NCI-H1417 treated with DMSO at 0.1 percent for 48 hours (cell line): ENCODE results near the gene LENEP.
A peak's percentile ranks its signal among the peaks of the same experiment; 100 is the strongest.

ENCODE experiments used
- DNase-seq: peaks from one replicate; lab custom pipeline; 2025; lab: John Stamatoyannopoulos, UW

LENEP gene

DNA sequence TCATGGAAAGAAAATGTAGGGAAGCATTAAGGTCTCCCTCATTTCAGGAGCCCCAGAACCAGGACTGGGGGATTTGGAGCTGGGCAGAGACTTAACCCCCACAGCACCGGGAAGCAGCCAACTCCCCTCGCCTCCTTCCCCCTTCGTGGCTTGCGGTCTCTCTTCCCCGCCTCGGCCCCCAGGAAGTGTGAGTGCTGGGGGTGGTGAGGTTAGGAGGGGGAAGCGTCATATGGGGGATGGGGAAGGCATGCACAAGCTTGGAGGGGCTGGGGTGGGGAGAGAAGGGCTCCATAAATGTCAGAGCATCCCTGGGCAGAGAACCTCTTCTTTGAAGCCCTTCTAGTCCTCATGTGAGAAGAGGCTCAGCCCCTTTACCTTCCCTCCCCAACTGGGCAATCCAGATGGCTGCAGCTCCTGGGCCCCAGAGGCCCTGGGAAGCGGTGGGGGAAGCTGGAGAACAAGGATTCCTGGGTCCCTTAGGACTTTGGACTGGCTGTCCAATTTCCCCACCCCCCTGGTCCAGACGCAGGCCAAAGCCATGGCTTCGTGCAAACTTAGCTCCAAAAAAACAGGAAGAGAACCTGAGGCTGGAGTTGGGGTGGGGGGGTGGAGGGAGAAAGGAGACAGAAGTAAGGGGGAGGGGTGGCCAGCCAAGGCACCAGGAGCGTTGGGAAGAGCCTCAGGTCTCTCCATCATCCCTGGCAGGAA lies 17.0 kb downstream of the LENEP start:
- DNase-seq = no peak

DNA sequence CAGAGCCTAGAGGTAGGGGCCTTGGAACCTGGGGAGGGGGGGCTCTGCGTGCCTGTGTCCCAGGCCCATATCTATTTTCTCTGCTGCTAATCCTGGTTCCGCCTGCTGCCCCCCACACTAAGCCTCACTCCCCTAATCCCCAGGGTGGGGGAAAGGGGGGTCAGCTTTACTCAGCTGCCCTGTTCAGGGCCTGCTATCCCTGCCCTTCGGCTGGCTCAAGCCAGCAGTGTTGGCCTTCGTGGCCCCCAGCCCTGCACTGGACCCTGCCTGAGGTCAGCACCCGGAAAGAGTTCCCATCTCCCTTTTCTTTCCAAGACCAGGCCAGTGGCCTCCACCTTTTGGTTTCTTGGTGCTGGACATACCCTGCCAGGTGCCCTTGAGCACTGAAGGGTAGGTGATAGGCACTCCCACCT lies 17.6 kb downstream of the LENEP start:
- DNase-seq = no peak

DNA sequence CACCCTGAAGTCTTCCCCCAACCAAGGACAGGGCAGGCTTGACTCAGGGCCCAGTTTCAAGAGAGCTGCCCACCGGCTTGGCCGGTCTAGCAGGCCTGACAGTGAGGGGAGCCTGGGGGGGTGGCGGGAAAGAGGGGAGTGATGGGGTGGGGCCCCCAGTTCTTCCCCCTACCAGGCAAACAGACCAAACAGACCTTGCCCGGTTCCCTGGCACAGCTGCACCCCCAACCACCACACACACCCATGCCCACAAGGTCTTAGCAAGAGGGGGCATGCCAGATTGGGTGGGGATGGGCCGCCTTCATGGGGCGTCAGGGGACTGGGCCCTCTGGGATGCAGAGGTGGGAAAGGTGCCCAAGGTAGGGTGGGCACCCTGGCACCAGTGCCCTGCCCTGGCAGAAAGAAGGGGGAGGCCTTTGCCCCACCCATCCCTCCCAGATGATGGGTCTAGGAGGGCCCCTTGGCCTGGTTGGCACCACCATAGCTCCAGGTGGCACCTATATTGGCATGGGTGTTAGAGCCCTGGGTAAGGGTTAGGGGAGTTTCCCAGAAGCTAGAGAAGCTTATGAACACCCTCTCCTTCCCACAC lies 18.1 kb downstream of the LENEP start:
- DNase-seq = no peak

DNA sequence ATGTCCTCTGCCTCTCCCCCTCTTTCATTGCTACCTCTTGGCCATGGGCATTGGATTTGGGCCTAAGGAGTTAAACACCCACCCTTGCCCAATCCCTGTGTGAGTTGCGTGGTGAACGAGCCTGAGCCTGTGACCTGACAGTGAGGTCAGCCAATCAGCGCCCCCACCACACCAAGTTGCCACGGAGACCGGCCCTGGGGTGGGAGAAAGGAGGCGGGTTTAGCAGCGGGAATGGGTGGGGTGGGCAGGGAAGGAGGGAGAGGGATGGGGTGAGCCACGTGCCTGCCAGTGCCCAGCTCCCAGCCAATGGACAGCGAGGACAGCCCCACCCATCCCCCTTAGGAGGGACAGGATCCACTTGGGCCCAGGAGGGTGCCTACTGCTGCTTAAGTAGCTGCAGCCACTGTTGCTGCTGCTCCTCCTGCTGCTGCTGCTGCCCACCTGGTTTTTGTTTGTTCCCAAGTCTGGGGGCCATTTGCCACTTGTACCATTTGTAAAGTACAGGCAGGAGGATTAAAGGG lies 18.7 kb downstream of the LENEP start:
- DNase-seq = peak; percentile 82

DNA sequence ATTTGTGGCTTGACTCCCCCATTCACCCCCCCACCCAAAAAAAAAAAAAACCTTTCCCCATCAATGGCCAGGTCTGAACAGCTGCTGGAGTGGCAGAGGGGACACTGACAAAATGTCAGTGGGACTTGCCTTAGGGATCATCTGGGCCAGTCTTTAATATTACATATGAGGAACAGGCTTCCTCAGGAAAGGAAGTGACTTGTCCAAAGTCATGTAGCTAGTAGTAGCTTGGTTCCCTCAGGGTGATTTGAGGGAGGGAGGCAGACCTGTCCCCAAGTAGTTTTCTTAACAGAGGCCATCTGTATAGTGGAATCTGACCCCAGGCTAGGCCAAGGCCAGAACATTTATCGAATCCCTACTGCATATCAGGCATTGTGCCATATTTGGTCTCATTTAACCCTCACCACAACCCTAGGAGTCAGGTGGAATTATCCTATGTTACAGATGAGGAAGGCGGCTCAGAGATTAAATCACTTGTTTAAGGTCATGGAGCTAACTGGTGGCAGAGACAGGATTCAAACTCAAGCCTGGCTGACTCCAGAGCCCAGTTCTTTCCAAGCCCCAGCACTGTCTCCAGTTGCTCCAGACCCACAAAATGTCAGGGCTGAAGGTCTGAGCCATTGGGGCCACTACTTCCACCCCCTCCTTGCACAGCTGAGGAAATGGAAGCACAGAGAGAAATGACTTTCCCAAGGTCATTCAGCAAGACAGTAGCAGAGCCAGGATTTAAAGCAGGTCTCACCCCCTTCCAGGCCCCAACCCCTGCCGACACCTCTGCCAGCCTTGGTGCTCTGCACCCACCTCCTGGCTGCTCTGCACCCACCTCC lies 19.6 kb downstream of the LENEP start:
- DNase-seq = no peak

DNA sequence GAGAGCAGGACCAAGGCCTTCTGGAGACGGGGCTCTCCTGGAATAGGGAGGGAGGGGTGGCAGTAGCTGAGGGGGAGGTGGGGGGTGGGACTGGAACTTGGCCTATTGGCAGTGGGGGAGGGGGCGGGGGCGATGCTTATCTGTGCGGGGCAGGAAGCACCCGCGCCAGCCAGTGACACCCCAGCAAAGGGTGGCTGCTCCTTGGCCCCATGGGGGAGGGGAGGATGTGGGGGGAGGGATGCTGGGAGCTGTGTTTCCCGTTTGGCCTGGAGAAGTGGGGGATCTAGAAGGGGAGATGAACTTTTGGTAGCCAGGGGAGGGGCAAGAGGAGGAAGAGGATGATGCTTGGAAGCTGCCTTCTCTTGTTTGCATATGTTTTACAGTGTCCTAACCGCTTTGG lies 20.2 kb downstream of the LENEP start:
- DNase-seq = no peak

DNA sequence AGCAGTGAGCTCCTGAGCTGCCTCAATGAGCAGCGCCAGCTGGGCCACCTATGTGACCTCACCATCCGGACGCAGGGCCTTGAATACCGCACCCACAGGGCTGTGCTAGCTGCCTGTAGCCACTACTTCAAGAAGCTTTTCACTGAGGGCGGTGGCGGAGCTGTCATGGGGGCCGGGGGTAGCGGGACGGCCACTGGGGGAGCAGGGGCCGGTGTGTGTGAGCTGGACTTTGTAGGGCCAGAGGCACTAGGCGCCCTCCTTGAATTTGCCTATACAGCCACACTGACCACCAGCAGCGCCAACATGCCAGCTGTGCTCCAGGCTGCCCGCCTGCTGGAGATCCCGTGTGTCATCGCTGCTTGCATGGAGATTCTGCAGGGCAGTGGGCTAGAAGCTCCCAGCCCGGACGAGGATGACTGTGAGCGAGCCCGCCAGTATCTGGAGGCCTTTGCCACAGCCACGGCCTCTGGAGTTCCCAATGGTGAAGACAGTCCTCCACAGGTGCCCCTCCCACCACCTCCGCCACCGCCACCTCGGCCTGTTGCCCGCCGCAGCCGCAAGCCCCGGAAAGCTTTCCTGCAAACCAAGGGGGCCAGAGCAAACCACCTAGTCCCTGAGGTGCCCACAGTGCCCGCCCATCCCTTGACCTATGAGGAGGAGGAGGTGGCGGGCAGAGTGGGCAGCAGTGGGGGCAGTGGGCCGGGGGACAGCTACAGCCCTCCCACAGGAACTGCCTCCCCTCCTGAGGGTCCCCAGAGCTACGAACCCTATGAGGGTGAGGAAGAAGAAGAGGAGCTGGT lies 21.5 kb downstream of the LENEP start:
- DNase-seq = no peak

DNA sequence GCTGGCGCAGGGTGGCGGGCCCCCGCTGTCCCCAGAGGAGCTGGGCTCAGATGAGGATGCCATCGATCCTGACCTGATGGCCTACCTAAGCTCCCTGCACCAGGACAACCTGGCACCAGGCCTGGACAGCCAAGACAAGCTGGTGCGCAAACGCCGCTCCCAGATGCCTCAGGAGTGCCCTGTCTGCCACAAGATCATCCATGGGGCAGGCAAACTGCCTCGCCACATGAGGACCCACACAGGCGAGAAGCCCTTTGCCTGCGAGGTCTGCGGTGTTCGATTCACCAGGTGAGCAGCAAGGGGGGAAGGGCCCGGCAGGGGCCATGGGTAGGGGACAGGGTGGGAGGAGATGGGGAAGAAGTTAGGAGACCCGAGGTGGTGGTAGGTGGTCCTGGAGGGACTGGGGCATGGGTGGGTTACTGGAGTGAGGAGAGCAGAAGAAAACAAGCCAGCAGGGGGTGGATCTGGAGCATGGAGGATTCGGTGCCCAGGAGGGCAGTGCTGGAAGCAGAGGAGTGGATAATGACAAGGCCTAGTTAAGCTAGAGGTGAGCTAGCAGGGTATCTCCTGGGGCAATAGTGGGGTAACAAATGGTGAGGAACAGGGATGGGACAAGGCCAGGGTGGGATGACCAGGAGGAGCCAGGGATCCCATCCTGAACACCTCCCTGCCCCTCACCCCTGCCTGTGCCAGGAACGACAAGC lies 22.3 kb downstream of the LENEP start:
- DNase-seq = no peak

DNA sequence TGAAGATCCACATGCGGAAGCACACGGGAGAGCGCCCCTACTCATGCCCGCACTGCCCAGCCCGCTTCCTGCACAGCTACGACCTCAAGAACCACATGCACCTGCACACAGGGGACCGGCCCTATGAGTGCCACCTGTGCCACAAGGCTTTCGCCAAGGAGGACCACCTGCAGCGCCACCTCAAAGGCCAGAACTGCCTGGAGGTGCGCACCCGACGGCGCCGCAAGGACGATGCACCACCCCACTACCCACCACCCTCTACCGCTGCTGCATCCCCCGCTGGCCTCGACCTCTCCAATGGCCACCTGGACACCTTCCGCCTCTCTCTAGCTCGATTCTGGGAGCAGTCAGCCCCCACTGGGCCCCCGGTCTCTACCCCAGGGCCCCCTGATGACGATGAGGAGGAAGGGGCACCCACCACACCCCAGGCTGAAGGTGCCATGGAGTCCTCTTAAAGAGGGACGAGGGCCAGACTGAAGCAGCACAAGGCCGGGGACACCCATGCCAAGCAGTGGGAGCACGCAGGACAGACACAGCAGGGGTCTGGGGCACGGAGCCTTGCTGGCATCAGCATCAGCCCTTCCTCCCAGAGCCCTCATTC lies 22.9 kb downstream of the LENEP start:
- DNase-seq = no peak

DNA sequence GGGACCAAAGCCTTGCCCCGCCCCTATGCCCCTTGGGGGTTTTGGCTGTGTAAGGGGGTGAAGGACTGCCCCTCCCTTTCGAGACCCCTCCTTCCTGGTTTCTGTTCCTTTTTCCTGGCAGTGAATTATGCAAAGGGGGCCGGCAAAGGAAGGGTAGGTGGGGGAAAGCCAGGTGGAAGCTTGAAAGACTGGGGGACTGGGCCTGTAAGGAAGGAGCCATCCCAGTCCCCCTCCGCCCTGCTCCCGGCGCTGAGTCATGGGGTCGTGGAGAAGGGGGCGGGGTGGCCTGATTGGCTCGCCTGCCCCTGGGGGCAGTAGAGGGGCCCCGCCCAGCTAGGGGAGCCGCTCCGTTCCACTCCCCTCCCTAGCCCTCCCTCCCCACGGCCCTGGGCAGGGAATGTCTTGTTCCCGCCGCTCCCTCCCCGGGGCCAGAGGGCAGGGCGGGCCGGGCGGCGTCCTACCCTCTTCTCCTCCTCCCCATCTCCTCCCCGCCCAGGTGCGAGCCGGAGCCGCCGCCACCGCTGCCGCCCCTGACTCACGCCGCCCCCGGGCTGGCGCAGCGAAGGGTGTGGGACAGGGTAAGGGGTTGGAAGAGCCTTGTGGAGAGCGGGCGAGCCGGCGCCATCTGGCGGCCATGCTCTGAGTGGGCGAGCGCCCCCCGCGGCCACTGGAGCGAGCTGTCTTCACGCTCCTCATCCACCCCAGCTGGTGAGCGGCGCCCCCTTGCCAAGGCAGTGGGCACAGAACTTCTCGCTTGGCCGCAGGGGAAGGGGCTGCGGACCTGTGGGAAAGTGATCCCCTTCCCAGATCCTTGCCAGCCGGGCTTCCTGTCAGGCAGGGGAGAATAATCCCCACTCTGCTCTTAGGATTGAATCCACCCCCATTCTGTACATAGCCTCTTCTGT lies 23.9 kb downstream of the LENEP start:
- DNase-seq = no peak

DNA sequence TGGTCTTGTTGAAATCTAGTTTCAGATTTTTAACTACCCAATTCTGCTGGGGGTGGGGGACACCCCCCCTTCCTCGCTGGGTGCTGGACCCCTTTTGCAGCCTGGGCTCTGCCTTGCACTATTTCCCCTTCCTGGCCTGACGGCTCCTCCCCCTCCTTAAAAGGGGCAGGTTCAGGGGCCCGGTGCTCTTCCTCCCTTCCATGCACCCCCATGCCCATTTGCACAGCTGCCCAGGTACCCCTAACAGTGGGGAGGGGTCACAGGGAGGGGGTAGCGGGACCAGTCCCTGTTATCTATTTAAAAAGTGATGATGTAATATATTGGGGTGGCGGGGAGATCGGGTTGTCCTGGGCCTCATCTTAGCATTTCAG lies 24.5 kb downstream of the LENEP start:
- DNase-seq = no peak

DNA sequence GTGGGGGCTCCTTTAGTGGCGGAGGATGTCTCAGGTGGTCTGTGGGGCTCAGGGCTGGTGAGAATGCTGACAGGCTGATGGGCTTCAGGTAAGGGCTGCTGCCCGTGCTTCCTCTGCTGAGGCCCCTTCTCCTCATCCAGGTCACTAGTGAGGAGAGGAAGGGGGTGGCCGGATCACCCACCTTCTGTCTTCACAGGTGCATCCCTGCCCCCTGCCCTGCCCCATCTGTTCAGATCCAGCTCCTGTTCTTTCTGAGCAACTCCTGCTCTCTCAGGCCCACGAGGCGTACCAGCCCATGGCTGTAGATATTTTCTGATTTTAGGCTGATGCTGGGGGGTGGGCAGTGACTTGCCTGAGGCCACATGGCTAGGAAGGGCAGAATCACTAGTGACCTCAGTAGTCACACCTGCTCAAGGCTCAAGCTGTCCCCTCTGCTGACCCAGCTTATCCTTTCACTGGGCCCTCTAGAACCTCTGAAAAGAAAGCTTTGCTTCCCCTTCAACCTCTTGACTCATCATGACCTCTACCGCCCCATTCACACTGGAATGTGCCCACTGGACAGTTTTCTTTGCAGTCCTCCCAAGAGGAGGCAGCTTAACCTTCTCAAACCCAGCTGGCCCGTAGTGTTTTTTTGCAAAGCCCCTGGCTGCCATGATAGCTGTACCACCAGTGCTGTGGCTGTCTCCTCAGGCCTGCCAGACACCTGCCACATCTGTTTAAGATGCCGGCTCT lies 25.4 kb downstream of the LENEP start:
- no peak for DNase-seq

DNA sequence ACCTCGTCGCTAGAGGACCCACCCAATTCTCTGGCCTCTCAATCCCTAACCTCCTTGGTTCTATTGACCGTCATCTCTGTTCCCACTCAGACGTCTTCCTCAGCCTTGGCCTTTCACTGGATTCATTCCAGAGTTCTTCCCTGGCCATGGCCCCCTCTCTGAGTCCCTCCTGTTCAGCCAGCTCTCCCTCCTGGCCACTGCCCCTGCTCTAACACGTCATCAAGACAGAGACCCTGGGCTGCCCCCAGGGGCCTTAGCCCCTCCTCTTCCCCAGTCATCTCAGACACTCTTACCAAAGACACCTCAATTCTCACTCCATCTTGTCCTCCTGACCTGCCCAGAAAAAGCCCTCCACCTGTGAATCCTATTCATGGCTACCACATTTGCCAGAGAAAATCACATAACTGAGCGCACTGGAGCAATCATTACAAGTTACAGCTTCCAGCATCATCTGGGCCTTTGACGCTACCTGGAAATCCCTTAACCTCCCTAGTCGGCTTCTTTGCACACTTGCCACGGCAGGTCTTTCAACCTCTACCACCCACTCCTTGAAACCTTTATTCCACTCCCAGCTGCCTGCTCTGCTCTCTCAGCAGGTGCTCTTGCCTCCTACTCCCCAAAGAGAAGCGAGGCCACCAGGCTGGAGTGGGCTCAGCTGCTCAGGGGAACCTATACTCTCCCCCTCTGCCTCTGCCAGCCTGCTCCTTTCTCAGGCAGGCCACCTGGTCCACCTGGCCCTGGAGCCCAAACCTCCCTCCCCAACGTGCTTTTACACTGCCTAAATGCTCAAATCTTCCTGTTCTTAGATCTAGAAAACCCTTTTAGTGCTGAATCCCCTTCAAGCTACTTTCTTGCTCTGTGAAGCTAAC lies 26.2 kb downstream of the LENEP start:
- no peak for DNase-seq

DNA sequence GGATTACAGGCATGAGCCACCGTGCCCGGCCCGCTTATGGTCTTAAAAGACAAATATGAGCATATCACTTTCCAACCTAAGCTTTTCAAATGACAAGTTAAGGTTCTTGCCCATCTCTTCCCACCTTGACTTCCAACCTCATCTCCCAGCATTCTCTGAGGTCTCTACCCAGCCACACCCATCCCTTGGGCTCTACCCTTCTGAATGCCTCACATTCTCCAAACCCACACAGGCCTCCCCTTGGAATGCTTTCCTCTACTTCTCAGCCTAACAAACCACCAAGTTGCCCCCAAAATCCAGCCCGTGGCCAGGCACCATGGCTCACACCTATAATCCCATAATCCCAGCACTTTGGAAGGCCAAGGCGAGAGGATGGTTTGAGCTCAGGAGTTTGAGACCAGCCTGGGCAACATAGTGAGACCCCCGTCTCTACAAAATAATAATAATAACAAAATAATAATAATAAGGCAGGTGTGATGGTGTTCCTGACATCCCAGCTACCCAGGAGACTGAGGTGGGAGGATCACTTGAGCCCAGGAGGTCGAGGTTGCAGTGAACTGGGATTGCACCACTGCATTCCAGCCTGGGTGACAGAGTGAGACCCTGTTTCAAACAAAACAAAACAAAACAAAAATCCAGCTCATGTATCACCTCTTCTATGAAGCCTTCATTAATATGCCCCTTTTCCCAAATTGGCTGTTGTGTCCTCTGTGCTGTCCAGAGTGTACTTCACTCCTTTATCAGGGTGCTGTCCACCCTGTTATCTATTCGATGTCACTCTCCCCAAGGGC lies 28.9 kb downstream of the LENEP start:
- DNase-seq = no peak

DNA sequence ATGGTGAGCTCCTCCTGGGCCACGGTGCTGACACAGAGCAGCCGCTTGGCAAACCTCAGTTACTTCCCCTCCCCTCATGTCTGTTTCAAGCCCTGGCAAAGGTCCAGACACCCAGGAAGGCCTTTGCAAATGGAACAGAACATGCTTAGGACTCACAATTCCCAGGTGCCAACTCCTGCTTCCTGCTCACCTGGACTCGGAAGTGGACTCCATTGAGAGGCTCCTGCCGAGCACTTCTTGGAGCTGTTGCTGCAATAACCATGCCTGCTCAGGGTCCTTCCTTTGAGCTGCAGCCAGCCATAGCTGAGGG lies 29.5 kb downstream of the LENEP start:
- no peak for DNase-seq

DNA sequence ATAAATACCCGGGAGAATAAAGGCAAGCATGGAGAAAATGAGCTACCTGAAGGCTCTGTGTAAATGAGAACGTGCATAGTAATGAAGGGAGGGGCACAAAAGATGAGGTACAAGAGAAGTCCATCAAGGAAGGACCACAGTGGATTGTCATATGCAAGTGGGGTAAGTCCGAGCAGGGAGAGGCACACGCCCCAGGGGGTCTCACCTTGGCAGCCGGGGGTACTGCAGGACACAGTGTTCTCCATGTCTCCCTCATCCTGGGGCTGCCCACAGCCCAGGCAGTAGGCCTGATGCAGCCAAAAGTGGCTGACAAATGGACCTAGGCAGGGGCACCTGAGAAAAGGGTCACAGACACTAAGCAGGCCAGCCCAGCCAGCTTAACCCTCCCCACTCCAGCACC lies 30.2 kb downstream of the LENEP start:
- no peak for DNase-seq

DNA sequence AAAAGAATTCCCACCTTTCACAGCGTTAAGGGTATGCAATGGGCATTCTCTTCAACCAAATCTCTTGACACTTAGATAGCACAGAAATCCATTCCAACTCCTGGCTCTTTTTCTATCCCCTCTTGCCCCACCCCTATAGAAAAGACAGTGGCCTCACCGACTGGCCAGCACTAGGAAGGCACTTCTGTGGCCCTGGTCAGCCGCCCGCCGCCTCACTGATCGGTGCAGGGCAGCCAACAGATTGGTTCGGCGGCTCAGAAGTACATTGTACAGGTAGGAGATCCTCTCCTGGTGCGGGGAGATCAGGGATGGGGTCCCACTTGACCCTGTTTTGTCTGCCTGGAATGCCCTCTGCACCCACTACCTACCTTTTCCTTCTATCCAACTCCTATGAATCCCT lies 30.9 kb downstream of the LENEP start:
- no peak for DNase-seq

DNA sequence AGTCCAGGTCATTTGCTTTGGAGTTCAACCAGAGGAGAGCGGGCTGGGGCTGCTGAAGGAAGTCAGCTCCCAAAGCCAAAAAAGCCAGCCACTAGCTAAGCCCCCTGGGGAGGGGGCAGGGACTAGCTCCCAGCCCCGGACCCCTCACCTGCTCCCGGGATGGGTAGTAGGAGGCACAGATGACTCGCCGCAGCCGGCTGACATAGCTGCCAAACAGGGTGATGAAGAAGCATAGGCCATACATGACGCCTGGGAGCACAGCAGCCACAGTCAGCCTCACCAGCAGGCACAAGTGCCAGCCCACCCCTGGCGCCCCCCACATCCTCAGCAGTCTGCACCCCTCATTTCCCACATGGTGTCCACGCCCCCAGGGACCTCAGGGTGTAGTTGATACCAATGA lies 32.8 kb downstream of the LENEP start:
- DNase-seq = no peak
